ENCODE measurements around the gene MYBBP1A. TPM values are rescaled to one million over a fixed set of nuclear protein-coding genes. Genes with fewer than 3 reads are reported as not detected.

MYBBP1A gene
- total RNA-seq, 4 donors from 2014 or later, result 32.4 to 70.0 (median 54.4) TPM

GRCh38 chr17:4512156-4513112 is 42.8 kb downstream of the MYBBP1A start:
- intact Hi-C loops (cut with DNase I), result no loop called here
- Histone ChIP-seq H3K27ac (peak overlapping the region in 2 of 4 donors; percentile 41 to 66), H3K9me3 (no peaks in the 10 kb centered on the region), H3K4me1 (peaks cover 13 to 99% (median 25%) of the 10 kb centered on the region in 3 donors), H3K36me3 (no peaks in the 10 kb centered on the region), H3K27me3 (no peaks in the 10 kb centered on the region), H3K4me3 (no peak overlapping the region)
- TF ChIP-seq POLR2A (IDR thresholded peaks at IDR 0.05) (no peak), CTCF (IDR thresholded peaks at IDR 0.05) (no peak)
- DNase-seq, result no peak
- WGBS, 2 donors, result 82 to 85% methylated on average over 12 to 15 of the region's 31 CpGs

GRCh38 chr17:4511199-4511932 is 43.8 kb downstream of the MYBBP1A start:
- Histone ChIP-seq H3K4me1 (peaks cover 14 to 99% (median 32%) of the 10 kb centered on the region in 3 donors), H3K36me3 (no peaks in the 10 kb centered on the region)

GRCh38 chr17:4510618-4510941 is 44.6 kb downstream of the MYBBP1A start:
- Histone ChIP-seq H3K36me3 (no peaks in the 10 kb centered on the region), H3K4me1 (peaks cover 17 to 99% (median 36%) of the 10 kb centered on the region in 3 donors), H3K4me3 (no peak overlapping the region), H3K9me3 (no peaks in the 10 kb centered on the region), H3K27ac (peak overlapping the region in 3 of 4 donors; percentile 46 to 81 (median 66)), H3K27me3 (peaks cover 0 to 5% (median 0%) of the 10 kb centered on the region in 4 donors)
- intact Hi-C loops (cut with DNase I), result no loop called here
- WGBS, 2 donors, result 68 to 75% methylated on average over 4 to 6 of the region's 11 CpGs
- no peak for TF ChIP-seq POLR2A (IDR thresholded peaks at IDR 0.05)
- no peak for DNase-seq

More at GRCh38 chr17:4511199-4511932, 43.8 kb downstream of the MYBBP1A start:
- no peak overlapping the region for H3K4me3 ChIP-seq
- no peaks in the 10 kb centered on the region for H3K27me3 ChIP-seq
- intact Hi-C loops (cut with DNase I), result no loop called here
- H3K27ac ChIP-seq, result peak overlapping the region in 3 of 4 donors; percentile 41 to 81 (median 66)
- WGBS, 2 donors, result 80 to 93% methylated on average over 10 of the region's 10 CpGs
- no peak for TF ChIP-seq CTCF (IDR thresholded peaks at IDR 0.05)
- no peak for TF ChIP-seq POLR2A (IDR thresholded peaks at IDR 0.05)
- no peak for DNase-seq
- no peaks in the 10 kb centered on the region for H3K9me3 ChIP-seq

- peaks cover 17 to 99% (median 38%) of the 10 kb centered on the region in 3 donors for H3K4me1 ChIP-seq
- H3K9me3 ChIP-seq, result no peaks in the 10 kb centered on the region
- peak overlapping the region in 3 of 4 donors; percentile 46 to 81 (median 66) for H3K27ac ChIP-seq
- 68 to 80% methylated on average over 7 to 16 of the region's 21 CpGs for WGBS, 2 donors
- no peak overlapping the region for H3K4me3 ChIP-seq
- intact Hi-C loops (cut with DNase I), result no loop called here
- peaks cover 0 to 6% (median 0%) of the 10 kb centered on the region in 4 donors for H3K27me3 ChIP-seq
- no peaks in the 10 kb centered on the region for H3K36me3 ChIP-seq
- DNase-seq, result no peak
- TF ChIP-seq CTCF (IDR thresholded peaks at IDR 0.05) (no peak), POLR2A (IDR thresholded peaks at IDR 0.05) (no peak)
These were observed 45.1 kb downstream of the MYBBP1A start for GRCh38 chr17:4509923-4510617.

- H3K4me1 ChIP-seq, result peaks cover 17 to 99% (median 38%) of the 10 kb centered on the region in 3 donors
- intact Hi-C loops (cut with DNase I), result no loop called here
- peaks cover 0 to 6% (median 0%) of the 10 kb centered on the region in 4 donors for H3K27me3 ChIP-seq
- H3K36me3 ChIP-seq, result no peaks in the 10 kb centered on the region
- TF ChIP-seq CTCF (IDR thresholded peaks at IDR 0.05) (no peak), POLR2A (IDR thresholded peaks at IDR 0.05) (no peak)
- H3K4me3 ChIP-seq, result no peak overlapping the region
- peak overlapping the region; percentile 46 to 81 (median 58) for H3K27ac ChIP-seq
- 40 to 41% methylated on average over 5 to 8 of the region's 8 CpGs for WGBS, 2 donors
- no peak for DNase-seq
- H3K9me3 ChIP-seq, result no peaks in the 10 kb centered on the region
These were observed 45.8 kb downstream of the MYBBP1A start for GRCh38 chr17:4509401-4509800.
